Non-pigmented ciliary epithelial cell (primary cell): ENCODE measurements around the gene BEAN1.
A peak's percentile ranks its signal among the peaks of the same experiment; 100 is the strongest.

Experiments used
- DNase-seq: peaks from one replicate; pipeline ENCODE4 v3.0.0-alpha.2; 2010; ENCODE audit warnings: low read depth

BEAN1 gene

DNA sequence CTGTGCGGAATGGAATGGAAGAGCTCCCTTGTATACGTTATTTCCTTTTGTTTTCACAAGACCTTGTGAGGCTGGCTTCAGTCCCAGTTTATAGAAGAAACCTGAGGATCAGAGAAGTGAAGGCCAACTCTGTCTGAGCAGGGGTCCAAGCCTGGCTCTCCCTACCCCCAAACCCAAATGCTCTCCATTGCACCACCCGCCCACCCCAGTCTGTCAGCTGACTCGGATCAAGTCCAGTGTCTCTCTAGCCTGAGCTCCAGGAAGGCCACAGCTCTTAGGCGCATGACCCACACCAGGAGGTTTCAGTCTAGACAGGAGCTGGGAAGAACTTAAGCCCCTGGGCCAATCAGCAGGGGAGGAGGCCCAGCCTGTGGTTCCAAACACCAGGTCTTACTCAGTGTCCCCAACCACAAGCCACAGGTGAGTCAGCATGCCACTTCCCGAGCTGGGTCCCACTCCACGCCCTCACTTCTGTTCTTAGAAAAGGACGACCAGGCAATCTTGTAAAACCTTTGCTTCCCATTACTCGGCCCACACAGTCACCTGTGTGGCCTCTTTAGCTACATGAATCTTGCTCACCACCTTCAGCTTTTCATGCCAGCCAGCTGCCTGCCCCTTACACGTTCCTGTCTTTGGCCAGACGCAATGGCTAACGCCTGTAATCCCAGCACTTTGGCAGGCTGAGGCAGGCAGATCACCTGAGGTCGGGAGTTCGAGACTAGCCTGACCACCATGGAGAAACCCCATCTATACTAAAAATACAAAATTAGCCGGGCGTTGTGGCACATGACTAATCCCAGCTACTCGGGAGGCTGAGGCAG, 95.1 kb downstream of the BEAN1 start:
- peak; percentile 93 for DNase-seq

DNA sequence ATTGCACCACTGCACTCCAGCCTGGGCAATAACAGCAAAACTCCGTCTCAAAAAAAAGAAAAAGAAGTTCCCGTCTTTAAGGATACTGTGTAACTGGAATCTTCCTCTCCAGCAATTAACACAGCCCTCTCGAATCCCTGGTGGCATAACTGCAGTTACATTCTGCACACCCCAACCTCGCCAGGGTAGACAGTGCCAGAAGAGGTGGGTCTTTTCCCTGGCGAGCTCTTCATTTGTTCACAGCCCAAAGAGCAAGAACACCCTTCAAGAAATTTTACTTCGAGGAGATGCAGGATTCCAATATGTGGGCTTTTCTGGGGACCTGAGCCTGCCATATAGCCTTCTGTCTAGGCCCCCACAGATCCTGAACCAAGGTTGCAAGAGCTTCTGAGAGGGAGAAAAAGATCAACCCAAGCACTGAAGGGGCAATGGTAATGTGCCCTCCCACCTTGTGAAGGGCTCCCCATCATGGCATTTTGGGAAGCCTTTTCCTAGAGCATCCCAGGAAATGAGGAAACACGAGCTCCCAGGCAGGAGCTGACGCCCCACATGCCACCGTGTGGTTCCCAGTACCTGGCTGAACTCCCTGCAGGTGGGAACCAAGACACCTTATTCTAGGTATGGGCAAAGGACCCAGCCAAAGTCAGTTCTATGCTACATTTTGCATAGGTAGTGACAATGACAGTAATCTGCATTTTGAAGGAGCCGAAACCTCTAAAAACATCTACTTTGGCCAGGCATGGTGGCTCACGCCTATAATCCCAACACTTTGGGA, 95.9 kb downstream of the BEAN1 start:
- DNase-seq = no peak

DNA sequence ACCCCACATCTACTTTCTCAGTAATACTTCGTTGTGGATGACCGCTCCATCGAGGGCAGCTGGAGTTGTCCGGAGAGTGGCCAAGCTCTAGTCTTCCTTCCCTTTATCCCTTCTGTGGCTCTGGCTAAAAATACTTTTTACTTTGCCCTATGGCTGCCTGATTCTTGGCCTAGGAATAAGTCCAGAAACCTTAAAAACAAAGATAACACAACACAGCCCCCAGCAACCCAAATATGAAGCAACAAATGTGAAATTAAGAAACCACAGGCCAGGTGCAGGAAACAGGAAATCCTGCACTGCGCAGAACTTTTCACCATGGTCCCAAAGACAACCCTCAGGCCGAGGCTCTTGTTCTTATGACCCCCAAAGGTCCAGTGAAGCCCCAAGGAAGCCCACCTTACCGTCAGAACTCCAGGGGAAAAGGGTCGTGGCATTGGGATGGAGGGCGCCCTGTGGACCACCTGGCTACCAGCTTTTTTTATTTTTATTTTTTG, 96.8 kb downstream of the BEAN1 start:
- DNase-seq = no peak

DNA sequence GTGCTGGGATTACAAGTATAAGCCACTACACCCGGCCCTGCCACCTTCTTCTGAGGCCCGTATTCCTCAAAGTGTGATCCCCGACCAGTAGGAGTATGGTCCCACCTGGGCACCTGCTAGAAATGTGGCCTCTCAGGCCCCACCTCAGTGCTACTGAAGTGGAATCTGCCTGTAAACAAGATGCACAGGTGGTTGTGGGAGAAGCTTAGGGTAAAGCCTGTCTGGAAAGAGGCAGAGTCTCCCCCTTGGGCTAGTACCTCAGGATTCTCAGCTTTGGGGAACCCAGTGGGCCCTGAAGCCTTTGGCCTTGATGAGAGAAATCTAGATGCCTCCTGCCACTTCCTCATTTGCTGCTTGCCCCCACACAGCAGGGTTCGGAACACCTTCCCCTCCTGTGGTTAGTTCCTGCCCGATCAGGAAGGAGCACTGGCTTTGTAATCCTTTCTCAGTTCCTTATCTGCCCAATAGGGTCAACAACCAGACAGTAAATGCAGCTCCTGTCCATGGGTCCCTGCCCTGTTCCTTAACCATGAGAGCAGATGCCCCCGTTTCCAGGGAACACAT, 97.6 kb downstream of the BEAN1 start:
- no peak for DNase-seq

DNA sequence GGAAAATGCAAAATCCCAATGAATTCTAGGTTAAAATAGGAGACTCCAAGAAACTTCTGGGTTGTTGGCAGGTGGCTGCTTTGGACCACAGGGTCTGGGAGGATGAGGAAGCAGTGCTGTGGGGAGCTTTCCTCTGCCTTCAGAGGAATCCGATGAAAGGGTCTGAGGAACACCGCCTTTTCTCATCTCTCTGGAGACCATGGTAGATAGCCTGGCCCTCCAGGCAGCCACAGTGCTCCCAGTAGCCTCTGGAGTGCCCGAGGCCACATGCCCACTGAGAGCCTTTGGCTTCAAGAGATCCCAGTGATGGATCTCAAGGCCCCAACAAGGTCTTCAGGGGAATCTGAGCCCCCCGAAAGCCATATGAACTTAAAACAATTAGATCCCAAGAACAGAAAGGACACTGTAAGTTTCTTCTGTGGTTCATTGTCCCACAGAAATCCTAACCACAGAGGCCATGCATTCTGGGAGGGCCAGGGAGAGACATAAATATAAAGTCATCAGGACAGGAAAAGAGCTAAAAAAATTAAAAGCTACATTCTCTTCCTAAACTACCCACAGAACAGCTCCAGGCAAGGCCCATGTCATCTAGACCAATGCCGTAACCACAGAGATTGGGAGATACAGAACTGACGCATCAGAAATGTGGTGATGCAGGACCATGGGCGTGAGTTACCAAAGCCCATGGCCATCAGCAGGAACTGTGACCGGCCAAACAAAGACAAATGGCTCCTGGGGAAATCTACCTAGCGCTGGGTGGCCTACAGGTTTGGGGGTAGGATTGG, 98.5 kb downstream of the BEAN1 start:
- peak; percentile 73 for DNase-seq

DNA sequence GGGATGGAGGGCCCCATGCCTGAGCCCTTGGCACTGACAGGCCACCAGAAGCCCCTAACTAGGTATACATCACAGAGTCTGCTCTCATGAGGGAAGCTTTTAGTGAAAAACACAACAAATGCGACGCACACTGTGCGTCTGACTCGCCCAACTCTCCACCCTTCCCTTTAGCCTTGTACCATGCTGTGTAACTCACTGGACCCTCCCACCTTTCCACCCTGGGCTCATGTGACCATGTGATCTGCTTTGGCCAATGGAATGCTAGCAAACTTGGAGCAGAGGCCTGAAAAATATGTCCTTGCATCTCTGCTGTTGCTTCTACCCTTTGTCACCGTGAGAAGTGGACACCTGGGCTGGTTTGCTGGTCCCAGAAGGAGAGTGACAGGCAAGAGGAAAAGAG, 101.2 kb downstream of the BEAN1 start:
- no peak for DNase-seq

DNA sequence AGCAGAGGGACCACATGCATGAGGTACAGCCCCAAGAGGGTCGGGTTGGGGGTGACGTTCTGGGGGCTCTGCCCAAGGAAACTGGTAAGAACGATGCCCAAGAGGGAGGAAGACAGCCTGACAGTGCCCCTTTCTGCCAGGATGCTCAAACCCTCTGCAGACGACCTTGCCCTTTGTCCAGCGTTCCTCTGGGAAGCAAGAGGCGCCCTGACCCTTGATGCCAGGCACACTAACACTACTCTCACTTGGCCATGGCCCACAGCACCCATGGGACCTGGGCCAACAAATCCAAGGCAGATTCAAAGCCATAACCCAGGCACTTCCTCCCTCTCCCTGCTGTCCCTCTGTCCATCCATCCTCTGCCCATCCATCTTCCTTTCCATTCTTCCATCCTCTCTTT, 102.4 kb downstream of the BEAN1 start:
- no peak for DNase-seq
